ENCODE results near the gene GPR179. TPM values are rescaled to one million over a fixed set of nuclear protein-coding genes. Genes with fewer than 3 reads are reported as not detected.

GPR179 gene
- total RNA-seq: 0.16 TPM
- long read RNA-seq: 0 reads

- no peak for DNase-seq (ENCODE audit: low spot score)
These were observed at the start of gene GPR179 for GRCh38 chr17:38343608-38344419. Gene GPR179 (minus strand): TSS chr17:38343956. CDS start chr17:38343789, 167 bp downstream.

GRCh38 chr17:38379448-38379847 is 35.7 kb upstream of the GPR179 start:
- intact Hi-C loops (cut with DNase I): no loop called here
- DNase-seq (ENCODE audit: low spot score): no peak

More at GRCh38 chr17:38343608-38344419, at the start of gene GPR179:
- intact Hi-C loops (cut with DNase I): no loop called here

- intact Hi-C loops (cut with DNase I): no loop called here
- no peak for DNase-seq (ENCODE audit: low spot score)
These were observed 25.5 kb upstream of the GPR179 start for GRCh38 chr17:38369124-38369886.

DNA sequence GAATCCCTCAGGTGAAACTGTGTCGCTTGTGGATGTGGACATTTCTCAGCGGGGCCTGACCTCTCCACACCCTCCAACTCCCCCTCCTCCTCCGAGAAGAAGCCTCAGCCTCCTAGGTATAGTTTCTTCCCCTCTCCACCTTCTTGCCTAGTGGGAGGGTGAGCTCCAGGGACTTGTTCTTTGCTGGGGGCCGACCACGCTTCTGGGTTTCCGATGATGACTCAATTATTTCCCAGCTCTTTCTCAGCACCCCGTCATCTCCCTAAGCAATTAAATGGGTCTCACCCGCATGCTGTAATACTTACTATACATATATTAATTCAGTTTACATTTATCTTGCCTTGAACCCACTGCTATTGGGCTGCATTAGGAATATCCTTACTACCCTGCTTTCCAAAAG is 21.0 kb upstream of the GPR179 start:
- DNase-seq (ENCODE audit: low spot score): no peak
- intact Hi-C loops (cut with DNase I): no loop called here

GRCh38 chr17:38363016-38363415 is 19.3 kb upstream of the GPR179 start:
- intact Hi-C loops (cut with DNase I): no loop called here

GRCh38 chr17:38361694-38362465 is 18.1 kb upstream of the GPR179 start:
- DNase-seq (ENCODE audit: low spot score): no peak
- intact Hi-C loops (cut with DNase I): no loop called here

More at GRCh38 chr17:38363016-38363415, 19.3 kb upstream of the GPR179 start:
- no peak for DNase-seq (ENCODE audit: low spot score)

DNA sequence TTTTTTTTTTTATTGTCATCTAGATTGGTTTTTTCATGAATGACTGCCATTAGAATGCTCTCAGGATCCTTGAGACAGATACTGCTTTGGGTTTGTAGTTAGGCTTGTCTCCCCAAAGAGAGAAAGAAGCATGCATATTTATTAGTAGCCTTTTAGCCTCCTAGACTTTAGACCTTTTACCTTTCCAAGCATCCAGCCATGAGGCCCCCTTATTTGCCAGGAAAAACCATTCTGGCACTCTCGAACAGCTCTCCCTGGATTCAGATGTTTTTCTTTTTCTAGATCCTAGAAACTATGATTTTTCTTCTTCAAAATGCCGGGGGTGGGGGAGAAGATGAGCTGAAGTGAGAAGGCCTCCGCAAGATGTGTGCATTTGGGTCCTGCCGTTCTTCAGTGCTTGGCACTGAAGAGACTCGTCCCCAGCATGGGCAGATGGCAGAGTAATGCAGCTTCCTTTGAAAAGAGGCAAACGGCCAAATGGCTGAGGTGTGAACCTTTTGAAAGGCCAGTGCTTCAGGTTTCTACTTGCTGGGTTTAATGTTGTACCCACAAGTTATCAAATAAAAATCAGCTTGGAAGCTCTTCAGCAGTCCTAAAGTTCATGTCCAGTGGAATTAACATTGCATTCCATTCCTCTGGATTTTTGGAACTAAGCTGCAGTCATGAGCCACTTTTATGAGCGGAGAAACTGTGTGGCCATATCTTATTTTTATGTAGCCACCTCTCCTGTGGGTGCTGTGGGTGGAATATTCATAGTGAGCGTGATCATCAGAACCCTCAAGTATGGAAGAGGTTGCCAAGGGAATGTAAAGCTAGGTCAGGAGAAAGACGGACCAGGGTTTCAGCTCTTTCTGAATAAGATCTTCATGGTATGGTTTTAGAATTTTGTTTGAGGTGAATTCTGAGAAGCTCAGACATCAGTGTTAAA is 15.1 kb upstream of the GPR179 start:
- no peak for DNase-seq (ENCODE audit: low spot score)
- intact Hi-C loops (cut with DNase I): loop anchor here (10.0 kb wide), 2 partner anchors 126 to 306 kb away; no protein-coding TSS in a partner anchor

DNA sequence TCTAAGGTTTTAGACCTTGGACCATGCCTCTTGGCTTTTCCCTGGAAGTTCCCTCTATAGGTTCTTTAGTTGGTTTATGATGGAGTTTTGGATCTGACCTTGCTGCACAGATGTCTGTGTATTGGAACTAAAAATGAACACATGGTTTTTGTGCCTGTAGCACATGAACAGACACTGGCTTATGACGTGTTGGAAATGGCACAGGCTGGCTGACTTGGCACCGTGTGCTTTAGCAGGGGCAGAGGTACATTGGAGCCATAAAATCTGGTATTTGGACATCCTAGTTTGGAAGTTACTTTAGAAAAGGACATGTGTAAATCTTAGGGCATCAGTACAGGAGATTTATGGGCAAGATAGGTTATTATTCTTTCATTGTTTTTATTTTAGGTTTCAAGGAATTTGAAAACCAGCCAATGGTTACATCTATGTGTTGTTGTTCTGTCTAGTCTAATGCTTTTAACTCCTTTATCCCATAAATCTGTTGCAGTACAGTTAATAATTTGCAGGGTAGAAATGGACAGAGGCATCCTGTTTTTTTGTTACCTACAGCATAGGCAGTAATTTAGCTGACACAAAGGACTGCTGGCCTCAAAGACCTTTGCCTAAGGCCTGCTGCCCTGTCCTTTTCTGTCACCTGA is 13.8 kb upstream of the GPR179 start:
- no peak for DNase-seq (ENCODE audit: low spot score)
- intact Hi-C loops (cut with DNase I): loop anchor here (10.0 kb wide), 2 partner anchors 127 to 307 kb away; no protein-coding TSS in a partner anchor

GRCh38 chr17:38355251-38355650 is 11.5 kb upstream of the GPR179 start:
- no peak for DNase-seq (ENCODE audit: low spot score)
- intact Hi-C loops (cut with DNase I): loop anchor here (10.0 kb wide), 2 partner anchors 130 to 310 kb away; no protein-coding TSS in a partner anchor

- DNase-seq (ENCODE audit: low spot score): no peak
- intact Hi-C loops (cut with DNase I): loop anchor here (10.0 kb wide), 2 partner anchors 130 to 310 kb away; no protein-coding TSS in a partner anchor
These were observed 10.7 kb upstream of the GPR179 start for GRCh38 chr17:38354466-38354865.

- intact Hi-C loops (cut with DNase I): loop anchor here (10.0 kb wide), 2 partner anchors 131 to 311 kb away; no protein-coding TSS in a partner anchor
These were observed 9.9 kb upstream of the GPR179 start for GRCh38 chr17:38353668-38354067.

DNA sequence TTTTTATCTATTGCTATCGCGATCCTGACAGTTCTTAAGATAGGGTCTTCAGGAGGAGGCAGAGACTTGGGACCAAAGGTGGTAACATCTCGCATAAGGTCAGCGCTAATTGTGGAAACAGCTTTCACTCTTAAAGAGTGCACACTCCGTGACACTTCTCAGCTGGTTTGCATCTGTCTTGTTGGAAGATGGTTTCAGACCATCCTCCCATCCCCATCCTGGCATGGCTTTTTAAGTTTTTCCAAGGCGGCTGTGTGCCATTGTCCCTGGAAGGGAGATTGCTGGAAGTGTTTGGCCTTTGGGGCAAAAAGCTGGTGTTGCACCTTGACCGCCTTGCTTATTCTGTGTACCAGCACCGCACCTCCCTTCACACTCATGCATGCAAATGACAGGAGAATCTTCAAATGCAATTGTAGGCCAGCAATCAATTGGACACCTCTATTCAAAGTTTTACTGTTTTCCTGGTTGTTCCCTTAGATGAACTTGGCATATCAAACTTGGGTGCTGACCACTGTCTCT is 9.4 kb upstream of the GPR179 start:
- no peak for DNase-seq (ENCODE audit: low spot score)
- intact Hi-C loops (cut with DNase I): loop anchor here (10.0 kb wide), 2 partner anchors 132 to 312 kb away; no protein-coding TSS in a partner anchor

More at GRCh38 chr17:38353668-38354067, 9.9 kb upstream of the GPR179 start:
- no peak for DNase-seq (ENCODE audit: low spot score)

- intact Hi-C loops (cut with DNase I): loop anchor here (10.0 kb wide), 2 partner anchors 132 to 312 kb away; no protein-coding TSS in a partner anchor
These were observed 8.7 kb upstream of the GPR179 start for GRCh38 chr17:38352245-38353085.

DNA sequence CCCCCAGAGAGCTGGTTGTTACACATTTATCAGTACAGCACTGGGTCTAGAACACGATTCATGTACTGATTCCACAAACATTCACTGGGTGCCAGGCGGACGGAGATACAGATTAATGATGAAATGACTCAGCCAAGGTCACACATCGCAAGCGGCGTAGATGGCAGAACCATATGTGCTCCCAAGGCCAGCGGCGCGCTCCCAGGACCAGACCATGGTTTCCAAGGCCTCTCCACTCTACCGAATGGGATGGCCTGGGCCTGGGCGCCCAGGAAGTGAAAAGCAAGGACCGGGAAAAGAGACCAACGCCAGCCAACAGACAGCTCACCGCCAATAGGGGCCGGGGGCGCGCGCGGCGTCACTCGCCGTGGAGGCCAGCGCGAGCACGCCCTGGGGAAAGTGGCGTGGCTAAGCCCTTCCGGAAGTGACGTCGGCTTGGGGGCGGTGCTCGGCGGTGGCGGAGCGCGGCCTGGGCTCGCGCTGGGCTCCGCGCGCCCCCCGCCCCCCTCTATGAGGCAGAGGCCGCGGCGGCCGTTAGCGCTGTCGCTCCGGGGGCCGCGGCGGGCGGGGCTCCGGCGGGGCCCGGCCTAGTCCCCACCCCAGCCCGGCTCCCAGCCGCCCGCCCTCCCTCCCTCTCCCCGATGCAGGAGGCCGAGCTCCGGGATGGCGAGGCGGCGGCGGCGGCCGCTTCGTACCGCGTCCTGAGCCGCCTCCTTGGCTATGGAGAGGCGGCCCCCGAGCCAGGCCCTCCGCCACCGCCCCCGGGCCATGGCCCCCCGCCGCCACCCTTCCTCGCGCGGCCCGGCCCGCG is 7.9 kb upstream of the GPR179 start, which contains the start of gene SOCS7:
Gene SOCS7, plus strand, starts transcription at position 433 of the 811 bp plus-strand sequence. Its CDS starts 209 bp downstream, at position 642.
- DNase-seq (ENCODE audit: low spot score): peak; percentile 97
- intact Hi-C loops (cut with DNase I): loop anchor here (10.0 kb wide), 2 partner anchors 133 to 313 kb away; no protein-coding TSS in a partner anchor

More at GRCh38 chr17:38352245-38353085, 8.7 kb upstream of the GPR179 start:
- DNase-seq (ENCODE audit: low spot score): peak; percentile 85

- no peak for DNase-seq (ENCODE audit: low spot score)
- intact Hi-C loops (cut with DNase I): loop anchor here (10.0 kb wide), 2 partner anchors 135 to 315 kb away; no protein-coding TSS in a partner anchor
These were observed 6.3 kb upstream of the GPR179 start for GRCh38 chr17:38350035-38350434.

Measured in cardiac septum (tissue), 1 donor.